Lower leg skin (tissue), 3 donors: Measurements from ENCODE around the gene FCMR.

ENCODE experiments used
- POLR2A ChIP-seq, 2 donors: fragments of 450-650 bp; IDR thresholded peaks; one replicate each; pipeline ENCODE4 v1.6.1; 2016 to 2017; ENCODE audit warnings: antibody characterized with exemption in 2 of 2, mild to moderate bottlenecking in 1 of 2, moderate library complexity in 1 of 2
- TF ChIP-seq, protein P1 (sequence below), 3 donors: fragments of 450-650 bp; IDR thresholded peaks; one replicate each; pipeline ENCODE4 v1.5.1; 2016; ENCODE audit warnings: antibody characterized with exemption in 3 of 3, mild to moderate bottlenecking in 3 of 3, moderate library complexity in 2 of 3

DNA sequence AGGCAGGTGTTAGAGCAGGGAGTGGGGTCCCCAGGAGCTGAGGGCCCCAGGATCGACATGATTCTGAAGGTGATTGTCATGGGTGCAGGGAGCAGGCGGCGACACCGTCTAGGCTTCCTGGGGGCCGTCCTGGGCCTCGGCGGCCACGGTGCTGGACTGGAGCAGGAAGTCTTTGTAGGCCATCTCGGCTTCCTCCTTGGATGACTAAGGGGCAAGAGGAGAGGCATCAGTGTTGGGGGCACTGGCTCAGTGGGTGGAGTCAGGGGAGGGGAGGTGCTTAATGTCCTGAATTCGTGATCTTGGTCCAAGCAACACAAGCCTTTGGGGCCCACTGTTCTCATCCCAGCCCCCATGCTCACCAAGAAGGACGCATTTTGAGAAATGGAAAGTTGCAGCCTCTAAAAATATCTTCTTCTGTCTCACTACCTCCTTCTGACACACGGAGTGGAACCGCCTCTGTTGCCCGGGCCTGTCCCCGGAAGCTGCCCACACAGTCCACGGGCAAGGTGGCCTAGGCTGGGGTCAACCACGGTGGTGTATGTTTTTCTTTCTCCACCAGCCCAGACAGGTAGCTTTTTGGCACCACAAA is 8.6 kb upstream of the FCMR start:
- TF ChIP-seq POLR2A (IDR thresholded peaks at IDR 0.05): no peak
- TF ChIP-seq, protein P1, sequence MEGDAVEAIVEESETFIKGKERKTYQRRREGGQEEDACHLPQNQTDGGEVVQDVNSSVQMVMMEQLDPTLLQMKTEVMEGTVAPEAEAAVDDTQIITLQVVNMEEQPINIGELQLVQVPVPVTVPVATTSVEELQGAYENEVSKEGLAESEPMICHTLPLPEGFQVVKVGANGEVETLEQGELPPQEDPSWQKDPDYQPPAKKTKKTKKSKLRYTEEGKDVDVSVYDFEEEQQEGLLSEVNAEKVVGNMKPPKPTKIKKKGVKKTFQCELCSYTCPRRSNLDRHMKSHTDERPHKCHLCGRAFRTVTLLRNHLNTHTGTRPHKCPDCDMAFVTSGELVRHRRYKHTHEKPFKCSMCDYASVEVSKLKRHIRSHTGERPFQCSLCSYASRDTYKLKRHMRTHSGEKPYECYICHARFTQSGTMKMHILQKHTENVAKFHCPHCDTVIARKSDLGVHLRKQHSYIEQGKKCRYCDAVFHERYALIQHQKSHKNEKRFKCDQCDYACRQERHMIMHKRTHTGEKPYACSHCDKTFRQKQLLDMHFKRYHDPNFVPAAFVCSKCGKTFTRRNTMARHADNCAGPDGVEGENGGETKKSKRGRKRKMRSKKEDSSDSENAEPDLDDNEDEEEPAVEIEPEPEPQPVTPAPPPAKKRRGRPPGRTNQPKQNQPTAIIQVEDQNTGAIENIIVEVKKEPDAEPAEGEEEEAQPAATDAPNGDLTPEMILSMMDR (IDR thresholded peaks at IDR 0.05): no peak
